ENCODE results near the gene DHRS7. TPM values are rescaled to one million over a fixed set of nuclear protein-coding genes. Genes with fewer than 3 reads are reported as not detected.

DHRS7 gene
- total RNA-seq, 1 experiment from 2014 or later, result 27.7 TPM

GRCh38 chr14:60188115-60188514 is 22.9 kb upstream of the DHRS7 start:
- Mint-ChIP-seq H3K27me3 (ENCODE audit: low read depth) (no peaks in the 10 kb centered on the region), H3K9me3 (no peaks in the 10 kb centered on the region; a peak in 1 of 5 replicates), H3K4me3 (no peak overlapping the region), H3K4me1 (peaks cover 5 to 12% of the 10 kb centered on the region in 2 experiments; a peak in 3 of 4 replicates), H3K36me3 (ENCODE audit: insufficient read depth in 1 of 3, low read depth in 3 of 3) (no peaks in the 10 kb centered on the region), H3K27ac (no peak overlapping the region)
- no peak overlapping the region for H3K18ac ChIP-seq (ENCODE audit: insufficient read length, low read depth, low read length)
- H2BK20ac ChIP-seq (ENCODE audit: low read depth, low read length, poor library complexity, severe bottlenecking), result no peak overlapping the region
- no peak overlapping the region for H3K56ac ChIP-seq (ENCODE audit: insufficient read length, low read depth, low read length)
- no peak for TF ChIP-seq CTCF (conservative IDR thresholded peaks at IDR 0.05)
- H4K20me1 ChIP-seq (ENCODE audit: control insufficient read depth, insufficient read depth, insufficient read length), result no peaks in the 10 kb centered on the region
- no peaks in the 10 kb centered on the region for H3K27me3 ChIP-seq (ENCODE audit: insufficient read depth, low read length)
- DNase-seq, result no peak
- H2AFZ ChIP-seq (ENCODE audit: low read length), result no peak overlapping the region
- H3K27ac ChIP-seq (ENCODE audit: insufficient read length, low read depth, low read length), result no peak overlapping the region
- no peak overlapping the region for H4K5ac ChIP-seq (ENCODE audit: insufficient read length, low read depth, low read length)
- H3K4me2 ChIP-seq (ENCODE audit: insufficient read depth, insufficient read length, low read length), result no peak overlapping the region
- no peak overlapping the region for H2BK12ac ChIP-seq (ENCODE audit: insufficient read length, low read depth, low read length)
- no peak overlapping the region for H3K4ac ChIP-seq (ENCODE audit: low read depth, low read length)
- no peaks in the 10 kb centered on the region for H3K79me2 ChIP-seq (ENCODE audit: insufficient read depth, low read length)
- no peaks in the 10 kb centered on the region for H3K23me2 ChIP-seq (ENCODE audit: insufficient read length, low read depth, low read length, poor library complexity, severe bottlenecking)
- no peak overlapping the region for H2BK5ac ChIP-seq (ENCODE audit: insufficient read length, low read length)
- H3K14ac ChIP-seq (ENCODE audit: insufficient read depth, low read length), result no peak overlapping the region
- H3K79me1 ChIP-seq (ENCODE audit: insufficient read depth, low read depth, low read length, poor library complexity, severe bottlenecking), result no peaks in the 10 kb centered on the region
- H4K8ac ChIP-seq (replicated peaks; ENCODE audit: insufficient read length, low read depth, low read length), result no peak overlapping the region
- H2AK5ac ChIP-seq (ENCODE audit: insufficient read length, low read length), result no peak overlapping the region
- H3K9ac ChIP-seq (ENCODE audit: extremely low read depth, insufficient read length, low read length), result no peak overlapping the region
- no peak overlapping the region for H2BK120ac ChIP-seq (ENCODE audit: low read depth, low read length, poor library complexity, severe bottlenecking)
- no peak overlapping the region for H3K23ac ChIP-seq (ENCODE audit: insufficient read length, low read depth, low read length)
- no peaks in the 10 kb centered on the region for H3K9me3 ChIP-seq (ENCODE audit: control insufficient read depth, low read depth, low read length)
- no peaks in the 10 kb centered on the region for H3K4me1 ChIP-seq (ENCODE audit: insufficient read depth, low read length)
- no CpG with 5 or more reads among the region's 3 CpGs for WGBS (ENCODE audit: extremely low coverage, insufficient read length, low lambda C conversion rate)
- no peak overlapping the region for H2BK15ac ChIP-seq (ENCODE audit: low read depth, low read length)
- no peak overlapping the region for H3T11ph ChIP-seq (ENCODE audit: low read length)
- no peak overlapping the region for H4K91ac ChIP-seq (ENCODE audit: insufficient read length, low read depth, low read length)

All from H9 (cell line).